GM12875 (cell line): ENCODE measurements around the gene CREG1.

Source experiments
- H3K4me3 ChIP-seq: one replicate; pipeline ENCODE4 v1.5.1; 2011; ENCODE audit warnings: low read depth, low read length, control low read depth
- CTCF ChIP-seq: IDR thresholded peaks from 2 replicates; pipeline ENCODE4 v1.5.1; 2011; ENCODE audit warnings: low read depth, mild to moderate bottlenecking, control low read depth, inconsistent platforms, low read length, moderate library complexity, borderline replicate concordance; ENCODE audit not compliant: insufficient read depth

Gene CREG1

DNA sequence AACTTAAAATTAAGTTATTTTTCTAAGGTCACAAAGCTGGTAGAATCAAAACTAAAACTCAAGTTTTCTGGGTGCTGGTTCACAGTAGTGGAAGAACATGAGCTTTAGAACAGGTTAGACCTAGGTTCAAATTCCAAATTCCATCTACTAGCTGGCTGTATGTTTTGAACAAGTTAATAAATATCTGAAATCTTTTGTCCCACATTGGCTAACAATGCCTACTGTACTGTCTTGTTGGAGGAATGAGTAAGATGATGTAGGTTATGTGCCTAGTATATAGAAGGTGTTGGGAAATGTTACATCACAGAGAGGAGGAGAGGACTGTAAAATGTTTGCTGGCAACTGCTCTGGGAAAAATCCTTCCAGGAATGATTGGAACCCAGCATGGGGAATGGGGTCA, 21.2 kb downstream of the CREG1 start:
- TF ChIP-seq CTCF: no peak

GRCh38 chr1:167529829-167530474, 23.6 kb downstream of the CREG1 start:
- H3K4me3 ChIP-seq: no peak overlapping the region
- no peak for TF ChIP-seq CTCF

More for the DNA sequence above, 21.2 kb downstream of the CREG1 start:
- H3K4me3 ChIP-seq: no peak overlapping the region

GRCh38 chr1:167528057-167528728, 25.4 kb downstream of the CREG1 start:
- H3K4me3 ChIP-seq: no peak overlapping the region
- TF ChIP-seq CTCF: no peak

GRCh38 chr1:167526667-167527383, 26.7 kb downstream of the CREG1 start:
- no peak for TF ChIP-seq CTCF
- no peak overlapping the region for H3K4me3 ChIP-seq

DNA sequence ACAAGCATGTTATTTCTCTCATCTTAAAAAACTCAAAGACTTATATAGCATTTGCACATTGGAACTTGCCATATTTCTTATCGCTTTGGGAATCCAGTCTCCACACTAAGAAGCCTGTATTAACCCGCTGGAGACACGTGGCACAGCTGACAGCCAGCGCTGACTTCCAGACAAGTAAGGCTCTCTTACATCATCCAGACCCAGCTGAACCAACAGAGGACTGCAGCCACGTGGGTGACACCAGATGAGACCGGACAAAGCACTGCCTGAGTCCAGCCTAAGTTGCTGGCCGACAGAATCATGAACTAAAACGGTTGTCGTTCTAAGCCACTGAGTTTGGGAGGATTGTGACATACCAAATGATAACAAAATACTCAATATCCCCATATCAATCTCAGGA, 28.9 kb downstream of the CREG1 start:
- no peak for TF ChIP-seq CTCF
- no peak overlapping the region for H3K4me3 ChIP-seq

DNA sequence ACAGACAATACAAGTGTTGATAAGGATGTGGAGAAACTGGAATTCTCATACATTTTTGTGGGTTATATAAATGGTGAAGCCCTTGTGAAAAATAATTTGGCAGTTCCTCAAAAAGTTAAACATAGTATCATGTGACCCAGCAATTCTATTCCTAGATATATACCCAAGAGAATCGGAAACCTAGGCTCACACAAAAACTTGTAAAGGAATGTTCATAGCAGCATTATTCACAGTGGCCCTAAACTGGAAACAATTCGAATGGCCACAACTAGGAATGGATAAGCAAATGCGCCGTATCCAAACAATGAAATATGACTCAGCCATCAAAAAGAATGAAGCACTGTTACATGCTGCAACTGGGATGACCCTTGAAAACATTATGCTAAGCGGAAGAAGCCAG, 31.3 kb downstream of the CREG1 start:
- TF ChIP-seq CTCF: no peak
- no peak overlapping the region for H3K4me3 ChIP-seq
